Measurements from ENCODE around the gene NEXN. TPM values are rescaled to one million over a fixed set of nuclear protein-coding genes. Genes with fewer than 3 reads are reported as not detected.

Gene NEXN
- total RNA-seq, 2 experiments from 2014 or later = 2.4 to 2.8 TPM

DNA sequence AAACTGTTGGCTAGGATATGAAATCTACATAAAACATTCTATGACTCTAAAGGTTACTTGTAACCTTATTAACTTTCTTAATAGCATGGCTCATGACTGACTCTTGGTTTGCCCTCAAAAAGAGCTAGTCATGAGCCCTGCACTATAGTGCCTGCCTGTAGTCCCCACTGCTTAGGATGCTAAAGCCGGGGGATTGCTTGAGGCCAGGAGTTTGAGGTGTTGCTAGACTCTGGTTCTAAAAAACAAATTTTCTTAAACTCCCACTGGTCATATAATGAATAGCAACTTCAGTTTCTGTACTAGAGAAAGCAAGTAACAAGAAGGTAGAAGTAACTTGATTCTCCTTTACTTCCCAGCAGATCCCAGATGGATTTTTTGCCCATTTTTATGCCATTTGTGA lies 15.8 kb upstream of the NEXN start:
- intact Hi-C loops (cut with micrococcal nuclease) = no loop called here
- Mint-ChIP-seq H3K36me3 (ENCODE audit: low read depth) (peaks cover 12% of the 10 kb centered on the region), H3K4me3 (no peak overlapping the region), H3K4me1 (ENCODE audit: low read depth) (no peaks in the 10 kb centered on the region), H3K27me3 (no peaks in the 10 kb centered on the region), H3K9me3 (no peaks in the 10 kb centered on the region), H3K27ac (no peak overlapping the region)
- ATAC-seq (no peak), DNase-seq (no peak)
- CTCF ChIA-PET = no interaction called here
- no peak for TF ChIP-seq CTCF (IDR thresholded peaks at IDR 0.05)
- POLR2A ChIA-PET = interaction anchor here (0.7 kb wide), 1 partner anchor 11 kb away, joined by 3 read pairs; no protein-coding TSS in a partner anchor

- DNase-seq (no peak), ATAC-seq (no peak)
- ChIA-PET CTCF (no interaction called here), POLR2A (no interaction called here)
- no peak for TF ChIP-seq CTCF (IDR thresholded peaks at IDR 0.05)
- Mint-ChIP-seq H3K36me3 (ENCODE audit: low read depth) (peaks cover 9% of the 10 kb centered on the region), H3K9me3 (no peaks in the 10 kb centered on the region), H3K27ac (no peak overlapping the region), H3K27me3 (no peaks in the 10 kb centered on the region), H3K4me1 (ENCODE audit: low read depth) (no peaks in the 10 kb centered on the region), H3K4me3 (no peak overlapping the region)
- intact Hi-C loops (cut with micrococcal nuclease) = no loop called here
Measured at GRCh38 chr1:77873461-77873860, 15.0 kb upstream of the NEXN start.

GRCh38 chr1:77874804-77875445 lies 13.5 kb upstream of the NEXN start:
- Mint-ChIP-seq H3K4me3 (no peak overlapping the region), H3K4me1 (ENCODE audit: low read depth) (no peaks in the 10 kb centered on the region)
- CTCF ChIA-PET = no interaction called here

GRCh38 chr1:77876884-77877283 lies 11.5 kb upstream of the NEXN start:
- DNase-seq = no peak
- no peak for ATAC-seq
- Mint-ChIP-seq H3K36me3 (ENCODE audit: low read depth) (peaks cover 5% of the 10 kb centered on the region), H3K9me3 (no peaks in the 10 kb centered on the region), H3K4me1 (ENCODE audit: low read depth) (peaks cover 2% of the 10 kb centered on the region), H3K27ac (no peak overlapping the region), H3K4me3 (no peak overlapping the region), H3K27me3 (no peaks in the 10 kb centered on the region)
- CTCF ChIA-PET = no interaction called here
- POLR2A ChIA-PET = no interaction called here
- TF ChIP-seq CTCF (IDR thresholded peaks at IDR 0.05) = no peak
- intact Hi-C loops (cut with micrococcal nuclease) = no loop called here

More at GRCh38 chr1:77874804-77875445, 13.5 kb upstream of the NEXN start:
- ATAC-seq (no peak), DNase-seq (no peak)
- TF ChIP-seq CTCF (IDR thresholded peaks at IDR 0.05) = no peak
- Mint-ChIP-seq H3K9me3 (no peaks in the 10 kb centered on the region), H3K27me3 (no peaks in the 10 kb centered on the region), H3K27ac (no peak overlapping the region), H3K36me3 (ENCODE audit: low read depth) (peaks cover 5% of the 10 kb centered on the region)
- intact Hi-C loops (cut with micrococcal nuclease) = no loop called here
- POLR2A ChIA-PET = no interaction called here

DNA sequence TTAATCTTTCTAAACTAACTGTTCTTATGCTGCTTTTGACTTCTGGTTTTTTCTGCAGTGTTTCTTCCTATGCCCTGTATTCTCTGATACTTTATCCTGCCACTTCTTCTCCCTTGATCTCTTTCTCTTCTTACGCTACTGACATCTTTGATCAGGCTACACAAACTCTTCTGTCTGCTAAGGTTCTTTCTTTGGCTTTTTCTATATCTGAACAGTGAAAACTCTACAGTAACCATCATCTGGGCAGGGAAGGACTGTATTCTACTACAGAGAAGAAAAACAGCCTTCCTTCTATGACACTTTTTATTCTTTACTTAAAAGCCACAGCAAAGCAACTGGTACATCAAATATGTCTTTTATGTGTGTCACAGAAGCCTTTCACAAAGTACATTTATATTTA lies 7.4 kb upstream of the NEXN start:
- POLR2A ChIA-PET = no interaction called here
- Mint-ChIP-seq H3K36me3 (ENCODE audit: low read depth) (no peaks in the 10 kb centered on the region), H3K27ac (no peak overlapping the region), H3K4me3 (no peak overlapping the region), H3K9me3 (no peaks in the 10 kb centered on the region), H3K4me1 (ENCODE audit: low read depth) (peaks cover 2% of the 10 kb centered on the region), H3K27me3 (peaks cover 3% of the 10 kb centered on the region)
- DNase-seq (no peak), ATAC-seq (no peak)
- no peak for TF ChIP-seq CTCF (IDR thresholded peaks at IDR 0.05)
- intact Hi-C loops (cut with micrococcal nuclease) = no loop called here
- CTCF ChIA-PET = no interaction called here

All from activated CD8-positive, alpha-beta T cell treated with anti-CD3 and anti-CD28 coated beads for 36 hours (primary cell).